HCT116 (cell line): ENCODE measurements around the gene ZNF212. TPM values are rescaled to one million over a fixed set of nuclear protein-coding genes. Genes with fewer than 3 reads are reported as not detected.

Source experiments
- ATAC-seq: fragments of 200-7000 bp; cut with Tn5 transposase; 2 replicates; pipeline ENCODE4 v1.9.1; 2020; ENCODE audit warnings: mild to moderate bottlenecking, moderate library complexity
- BruUV-seq: library from RNA; stranded (reverse); fragments of 400-500 nt; replicated peaks from 2 replicates; lab custom pipeline; 2021; lab: Mats Ljungman, UMichigan
- CTCF ChIA-PET: fragments of 300-600 bp; sonication (Branson Sonifier 250); formaldehyde crosslinking; loops from one replicate; lab custom pipeline; 2021; ENCODE audit warnings: antibody characterized with exemption; lab: Charles Lee
- POLR2A ChIA-PET: fragments of 300-600, 350-600 bp; sonication (Branson Sonifier 250); formaldehyde crosslinking; loops from one replicate; lab custom pipeline; 2021; ENCODE audit warnings: antibody characterized with exemption; lab: Charles Lee
- RAD21 ChIA-PET, 2 experiments: fragments of 300-600 bp; sonication (Branson Sonifier 250); formaldehyde crosslinking; loops; one replicate each; lab custom pipeline; 2023; ENCODE audit warnings: low total read pairs in 2 of 2; ENCODE audit not compliant: uncharacterized antibody in 2 of 2, unreplicated experiment in 2 of 2, low non-redundant PET in 1 of 2; lab: Charles Lee
- DNase-seq: peaks from one replicate; pipeline ENCODE4 v3.0.0-alpha.2; 2010; ENCODE audit warnings: low read depth, low spot score
- H2AFZ ChIP-seq: fragments of 200-600 bp; shearing (Covaris generic), sonication (generic); 2 replicates; pipeline ENCODE4 v1.6.1; 2017; ENCODE audit warnings: low read depth, mixed run types, mixed read lengths, antibody characterized with exemption, low read length; ENCODE audit not compliant: poor library complexity, severe bottlenecking
- H3K27ac ChIP-seq: 2 replicates; pipeline ENCODE4 v1.5.1; 2012; ENCODE audit warnings: low read depth, low read length
- H3K27me3 ChIP-seq: fragments of 200-600 bp; sonication (generic); 2 replicates; pipeline ENCODE4 v1.6.1; 2016; ENCODE audit warnings: mixed run types, low read length, mixed read lengths; ENCODE audit not compliant: insufficient read depth
- H3K36me3 ChIP-seq, 2 experiments: fragments of 200-500 bp in 1 of 2; fragments of 200-600 bp in 1 of 2; sonication (Bioruptor generic) in 1 of 2; sonication (generic) in 1 of 2; 2 replicates each; pipeline versions ENCODE4 v1.5.1 to v1.6.1; 2014 to 2016; ENCODE audit warnings: low read length in 2 of 2, inconsistent platforms in 1 of 2, mixed read lengths in 1 of 2, mixed run types in 1 of 2; ENCODE audit not compliant: insufficient read depth in 2 of 2, control insufficient read depth in 1 of 2
- H3K4me1 ChIP-seq, 2 experiments: fragments of 200-600 bp in 1 of 2; sonication (generic) in 1 of 2; 2 replicates each; pipeline versions ENCODE4 v1.5.1 to v1.6.1; 2012 to 2017; ENCODE audit warnings: low read length in 2 of 2, inconsistent platforms in 1 of 2, mild to moderate bottlenecking in 1 of 2, mixed read lengths in 1 of 2, mixed run types in 1 of 2, moderate library complexity in 1 of 2; ENCODE audit not compliant: insufficient read depth in 2 of 2, control insufficient read depth in 1 of 2
- H3K4me2 ChIP-seq: fragments of 200-600 bp; sonication (generic); 2 replicates; pipeline ENCODE4 v1.6.1; 2017; ENCODE audit warnings: mixed run types, low read length, mixed read lengths
- H3K4me3 ChIP-seq, 2 experiments: fragments of 200-600 bp in 1 of 2; sonication (generic) in 1 of 2; replicated peaks in 1 of 2; 2 replicates each; pipeline ENCODE4 v1.5.1; 2011 to 2016; ENCODE audit warnings: low read length in 2 of 2, control low read depth in 1 of 2, low read depth in 1 of 2, mild to moderate bottlenecking in 1 of 2, mixed read lengths in 1 of 2, mixed run types in 1 of 2
- H3K79me2 ChIP-seq: fragments of 200-600 bp; sonication (generic); 2 replicates; pipeline ENCODE4 v1.6.1; 2017; ENCODE audit warnings: mild to moderate bottlenecking, mixed run types, low read length, moderate library complexity, mixed read lengths; ENCODE audit not compliant: insufficient read depth
- H3K9ac ChIP-seq: fragments of 200-600 bp; sonication (generic); 2 replicates; pipeline ENCODE4 v1.6.1; 2016; ENCODE audit warnings: low read length, mixed read lengths
- H3K9me2 ChIP-seq: fragments of 200-600 bp; sonication (generic), shearing (Covaris generic); 2 replicates; pipeline ENCODE4 v1.6.1; 2017; ENCODE audit warnings: mixed run types, mild to moderate bottlenecking, moderate library complexity; ENCODE audit not compliant: insufficient read depth
- H3K9me3 ChIP-seq, 2 experiments: fragments of 200-500 bp in 1 of 2; fragments of 200-600 bp in 1 of 2; sonication (Bioruptor generic) in 1 of 2; sonication (generic) in 1 of 2; 2 replicates each; pipeline ENCODE4 v1.6.1; 2014 to 2017; ENCODE audit warnings: low read length in 2 of 2, mixed read lengths in 2 of 2, inconsistent platforms in 1 of 2, low read depth in 1 of 2, mild to moderate bottlenecking in 1 of 2, mixed run types in 1 of 2, moderate library complexity in 1 of 2; ENCODE audit not compliant: control insufficient read depth in 1 of 2, insufficient read depth in 1 of 2
- H4K20me1 ChIP-seq: fragments of 200-600 bp; sonication (generic), shearing (Covaris generic); 2 replicates; pipeline ENCODE4 v1.6.1; 2017; ENCODE audit warnings: mixed run types, mild to moderate bottlenecking, moderate library complexity; ENCODE audit not compliant: insufficient read depth
- CEBPB ChIP-seq: IDR thresholded peaks from 2 replicates; pipeline ENCODE4 v1.6.1; 2012; ENCODE audit warnings: low read depth
- ELF1 ChIP-seq: IDR thresholded peaks from 2 replicates; pipeline ENCODE4 v1.6.1; 2012; ENCODE audit warnings: low read depth, borderline replicate concordance
- EZH2 ChIP-seq: fragments of 200-600 bp; sonication (generic); IDR thresholded peaks from 2 replicates; pipeline ENCODE4 v1.6.1; 2017; ENCODE audit warnings: antibody characterized with exemption, mixed run types
- EZH2phosphoT487 ChIP-seq: fragments of 200-600 bp; IDR thresholded peaks from 2 replicates; pipeline ENCODE4 v1.6.1; 2018; ENCODE audit warnings: antibody characterized with exemption, borderline replicate concordance
- FOSL1 ChIP-seq: IDR thresholded peaks from 2 replicates; pipeline ENCODE4 v1.6.1; 2012; ENCODE audit warnings: low read depth
- JUND ChIP-seq: IDR thresholded peaks from 2 replicates; pipeline ENCODE4 v1.6.1; 2012
- POLR2A ChIP-seq: IDR thresholded peaks from 2 replicates; pipeline ENCODE4 v1.7.0; 2011; ENCODE audit warnings: borderline replicate concordance; ENCODE audit not compliant: insufficient read depth, insufficient read length; ENCODE audit errors: extremely low read depth
- POLR2AphosphoS5 ChIP-seq: IDR thresholded peaks from 2 replicates; pipeline ENCODE4 v1.6.1; 2011; ENCODE audit warnings: mild to moderate bottlenecking, low read depth, low read length, moderate library complexity
- RAD21 ChIP-seq: IDR thresholded peaks from 2 replicates; pipeline ENCODE4 v1.6.1; 2012; ENCODE audit warnings: low read depth, mild to moderate bottlenecking
- SIN3A ChIP-seq: IDR thresholded peaks from 2 replicates; pipeline ENCODE4 v1.6.1; 2012; ENCODE audit warnings: low read depth
- SP1 ChIP-seq: IDR thresholded peaks from 2 replicates; pipeline ENCODE4 v1.6.1; 2012; ENCODE audit warnings: low read depth
- ZFX ChIP-seq: fragments of 450-650 bp; IDR thresholded peaks from 2 replicates; pipeline ENCODE4 v1.6.1; 2017
- intact Hi-C: fragments of 100-400 bp; cut with micrococcal nuclease; formaldehyde crosslinking; loops from 2 replicates; pipeline ENCODE4 v1.10.0; 2022
- total RNA-seq: library from RNA; stranded (reverse); gene quantifications from one replicate; pipeline ENCODE4 v1.2.1, GENCODE V29; 2021; ENCODE audit not compliant: unreplicated experiment
- TF ChIP-seq, protein P1 (sequence below): IDR thresholded peaks from 2 replicates; pipeline ENCODE4 v1.6.1; 2012; ENCODE audit warnings: low read depth
- TF ChIP-seq, protein P2 (sequence below): IDR thresholded peaks from 2 replicates; pipeline ENCODE4 v1.6.1; 2011; ENCODE audit warnings: mild to moderate bottlenecking, low read length, moderate library complexity; ENCODE audit not compliant: insufficient replicate concordance; ENCODE audit errors: extremely low read depth
- TF ChIP-seq, protein P3 (sequence below), 3 experiments: fragments of 200-600 bp in 1 of 3; sonication (generic) in 1 of 3; IDR thresholded peaks in 2 of 3; conservative IDR thresholded peaks in 1 of 3; 2 replicates each; pipeline ENCODE4 v1.5.1; 2012 to 2017; ENCODE audit warnings: low read depth in 2 of 3, low read length in 2 of 3, antibody characterized with exemption in 1 of 3, borderline replicate concordance in 1 of 3, control low read depth in 1 of 3, mild to moderate bottlenecking in 1 of 3, mixed read lengths in 1 of 3, mixed run types in 1 of 3, moderate library complexity in 1 of 3; ENCODE audit not compliant: insufficient read depth in 1 of 3

ZNF212 gene
- total RNA-seq, 1 experiment from 2014 or later, result 13.7 TPM

DNA sequence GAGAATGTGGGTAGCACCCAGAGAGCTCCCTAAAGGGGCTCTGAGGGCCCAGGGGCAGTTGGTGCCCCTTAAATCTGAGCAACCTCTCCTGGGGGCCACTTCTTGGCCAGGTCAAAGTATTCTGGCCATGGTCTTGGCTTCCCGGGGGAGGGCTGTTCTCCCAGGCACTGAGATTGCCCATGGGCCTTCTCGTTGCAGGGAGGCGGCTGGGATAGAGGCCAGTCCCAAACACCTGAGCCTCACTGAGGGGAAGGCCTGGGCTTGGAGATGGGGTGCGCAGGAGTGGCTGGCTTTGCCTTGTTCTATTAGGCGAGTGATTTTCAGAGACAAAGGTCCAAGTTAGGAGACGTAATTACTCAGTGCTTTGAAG is 56.0 kb downstream of the ZNF212 start (continued):
- TF ChIP-seq, protein P1, sequence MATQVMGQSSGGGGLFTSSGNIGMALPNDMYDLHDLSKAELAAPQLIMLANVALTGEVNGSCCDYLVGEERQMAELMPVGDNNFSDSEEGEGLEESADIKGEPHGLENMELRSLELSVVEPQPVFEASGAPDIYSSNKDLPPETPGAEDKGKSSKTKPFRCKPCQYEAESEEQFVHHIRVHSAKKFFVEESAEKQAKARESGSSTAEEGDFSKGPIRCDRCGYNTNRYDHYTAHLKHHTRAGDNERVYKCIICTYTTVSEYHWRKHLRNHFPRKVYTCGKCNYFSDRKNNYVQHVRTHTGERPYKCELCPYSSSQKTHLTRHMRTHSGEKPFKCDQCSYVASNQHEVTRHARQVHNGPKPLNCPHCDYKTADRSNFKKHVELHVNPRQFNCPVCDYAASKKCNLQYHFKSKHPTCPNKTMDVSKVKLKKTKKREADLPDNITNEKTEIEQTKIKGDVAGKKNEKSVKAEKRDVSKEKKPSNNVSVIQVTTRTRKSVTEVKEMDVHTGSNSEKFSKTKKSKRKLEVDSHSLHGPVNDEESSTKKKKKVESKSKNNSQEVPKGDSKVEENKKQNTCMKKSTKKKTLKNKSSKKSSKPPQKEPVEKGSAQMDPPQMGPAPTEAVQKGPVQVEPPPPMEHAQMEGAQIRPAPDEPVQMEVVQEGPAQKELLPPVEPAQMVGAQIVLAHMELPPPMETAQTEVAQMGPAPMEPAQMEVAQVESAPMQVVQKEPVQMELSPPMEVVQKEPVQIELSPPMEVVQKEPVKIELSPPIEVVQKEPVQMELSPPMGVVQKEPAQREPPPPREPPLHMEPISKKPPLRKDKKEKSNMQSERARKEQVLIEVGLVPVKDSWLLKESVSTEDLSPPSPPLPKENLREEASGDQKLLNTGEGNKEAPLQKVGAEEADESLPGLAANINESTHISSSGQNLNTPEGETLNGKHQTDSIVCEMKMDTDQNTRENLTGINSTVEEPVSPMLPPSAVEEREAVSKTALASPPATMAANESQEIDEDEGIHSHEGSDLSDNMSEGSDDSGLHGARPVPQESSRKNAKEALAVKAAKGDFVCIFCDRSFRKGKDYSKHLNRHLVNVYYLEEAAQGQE, result no peak
- no peak for TF ChIP-seq EZH2
- TF ChIP-seq JUND, result no peak
- no peak for TF ChIP-seq POLR2AphosphoS5
- TF ChIP-seq RAD21, result no peak
- TF ChIP-seq, all 23 proteins: peak for 0

DNA sequence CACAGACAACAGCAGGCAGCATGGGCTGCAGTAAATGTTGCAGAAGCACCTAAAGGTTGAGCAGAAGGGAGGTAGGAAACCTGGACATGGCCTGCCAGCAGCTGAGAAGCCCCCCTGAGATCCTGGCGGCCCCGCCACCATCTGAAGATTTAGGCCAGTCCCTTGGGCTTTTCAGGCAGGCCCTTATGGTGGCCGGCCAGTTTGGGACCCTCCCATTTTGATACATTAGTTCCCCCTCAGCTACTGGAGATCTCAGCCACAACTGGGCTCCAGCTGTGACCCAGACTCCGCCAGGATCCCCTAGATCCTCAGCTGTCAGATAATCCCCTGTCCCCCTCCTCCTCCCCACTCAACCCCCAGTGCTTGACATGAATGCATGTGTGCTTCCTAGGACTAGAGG is 56.9 kb downstream of the ZNF212 start:
- ChIA-PET POLR2A (no interaction called here), RAD21 (no interaction called here), CTCF (no interaction called here)
- BruUV-seq, result no TSS peak
- Histone ChIP-seq H3K9ac (no peak overlapping the region), H2AFZ (no peak overlapping the region), H3K9me3 (no peaks in the 10 kb centered on the region), H4K20me1 (no peaks in the 10 kb centered on the region), H3K27me3 (no peaks in the 10 kb centered on the region), H3K4me3 (no peak overlapping the region), H3K79me2 (no peaks in the 10 kb centered on the region), H3K27ac (no peak overlapping the region), H3K9me2 (no peaks in the 10 kb centered on the region), H3K36me3 (no peaks in the 10 kb centered on the region), H3K4me1 (no peaks in the 10 kb centered on the region), H3K4me2 (no peak overlapping the region)
- intact Hi-C loops, result no loop called here
- no peak for DNase-seq
- ATAC-seq, result no peak
- TF ChIP-seq SIN3A (no peak), CEBPB (no peak), ZFX (no peak), POLR2A (no peak), EZH2 (no peak), FOSL1 (no peak), JUND (no peak), POLR2AphosphoS5 (no peak), EZH2phosphoT487 (no peak), ELF1 (no peak), SP1 (no peak)
- TF ChIP-seq, protein P2, sequence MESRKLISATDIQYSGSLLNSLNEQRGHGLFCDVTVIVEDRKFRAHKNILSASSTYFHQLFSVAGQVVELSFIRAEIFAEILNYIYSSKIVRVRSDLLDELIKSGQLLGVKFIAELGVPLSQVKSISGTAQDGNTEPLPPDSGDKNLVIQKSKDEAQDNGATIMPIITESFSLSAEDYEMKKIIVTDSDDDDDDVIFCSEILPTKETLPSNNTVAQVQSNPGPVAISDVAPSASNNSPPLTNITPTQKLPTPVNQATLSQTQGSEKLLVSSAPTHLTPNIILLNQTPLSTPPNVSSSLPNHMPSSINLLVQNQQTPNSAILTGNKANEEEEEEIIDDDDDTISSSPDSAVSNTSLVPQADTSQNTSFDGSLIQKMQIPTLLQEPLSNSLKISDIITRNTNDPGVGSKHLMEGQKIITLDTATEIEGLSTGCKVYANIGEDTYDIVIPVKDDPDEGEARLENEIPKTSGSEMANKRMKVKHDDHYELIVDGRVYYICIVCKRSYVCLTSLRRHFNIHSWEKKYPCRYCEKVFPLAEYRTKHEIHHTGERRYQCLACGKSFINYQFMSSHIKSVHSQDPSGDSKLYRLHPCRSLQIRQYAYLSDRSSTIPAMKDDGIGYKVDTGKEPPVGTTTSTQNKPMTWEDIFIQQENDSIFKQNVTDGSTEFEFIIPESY, result no peak
- TF ChIP-seq, protein P1, result no peak
- TF ChIP-seq, protein P3, sequence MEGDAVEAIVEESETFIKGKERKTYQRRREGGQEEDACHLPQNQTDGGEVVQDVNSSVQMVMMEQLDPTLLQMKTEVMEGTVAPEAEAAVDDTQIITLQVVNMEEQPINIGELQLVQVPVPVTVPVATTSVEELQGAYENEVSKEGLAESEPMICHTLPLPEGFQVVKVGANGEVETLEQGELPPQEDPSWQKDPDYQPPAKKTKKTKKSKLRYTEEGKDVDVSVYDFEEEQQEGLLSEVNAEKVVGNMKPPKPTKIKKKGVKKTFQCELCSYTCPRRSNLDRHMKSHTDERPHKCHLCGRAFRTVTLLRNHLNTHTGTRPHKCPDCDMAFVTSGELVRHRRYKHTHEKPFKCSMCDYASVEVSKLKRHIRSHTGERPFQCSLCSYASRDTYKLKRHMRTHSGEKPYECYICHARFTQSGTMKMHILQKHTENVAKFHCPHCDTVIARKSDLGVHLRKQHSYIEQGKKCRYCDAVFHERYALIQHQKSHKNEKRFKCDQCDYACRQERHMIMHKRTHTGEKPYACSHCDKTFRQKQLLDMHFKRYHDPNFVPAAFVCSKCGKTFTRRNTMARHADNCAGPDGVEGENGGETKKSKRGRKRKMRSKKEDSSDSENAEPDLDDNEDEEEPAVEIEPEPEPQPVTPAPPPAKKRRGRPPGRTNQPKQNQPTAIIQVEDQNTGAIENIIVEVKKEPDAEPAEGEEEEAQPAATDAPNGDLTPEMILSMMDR (IDR thresholded peaks at IDR 0.05 in 2 of 3, conservative IDR thresholded peaks at IDR 0.05 in 1 of 3; ENCODE audit: borderline replicate concordance in 1 of 3, insufficient read depth in 1 of 3, low read depth in 2 of 3, low read length in 2 of 3), result no peak
